PFSK-1 (cell line): Measurements from ENCODE around the gene PARM1.

Experiments used
- FOXP2 ChIP-seq: optimal IDR thresholded peaks from 2 replicates; pipeline ENCODE3; 2011; ENCODE audit warnings: borderline replicate concordance, control low read depth, inconsistent platforms; ENCODE audit not compliant: insufficient read depth; ENCODE audit errors: extremely low read length, extremely low read depth
- POLR2AphosphoS5 ChIP-seq: IDR thresholded peaks from 2 replicates; pipeline ENCODE4 v1.6.1; 2012; ENCODE audit warnings: low read depth, mild to moderate bottlenecking, control low read depth, low read length, moderate library complexity
- REST ChIP-seq, 2 experiments: IDR thresholded peaks; 2 replicates each; pipeline versions ENCODE4 v1.6.1 to v1.8.0; 2011 to 2012; ENCODE audit warnings: low read depth in 2 of 2, low read length in 2 of 2, control low read depth in 1 of 2, inconsistent platforms in 1 of 2, mild to moderate bottlenecking in 1 of 2, moderate library complexity in 1 of 2; ENCODE audit not compliant: insufficient read depth in 1 of 2
- SIN3A ChIP-seq: IDR thresholded peaks from 2 replicates; pipeline ENCODE4 v1.6.1; 2012; ENCODE audit warnings: mild to moderate bottlenecking, low read length, moderate library complexity, borderline replicate concordance; ENCODE audit not compliant: insufficient read depth
- TAF1 ChIP-seq: IDR thresholded peaks from 2 replicates; pipeline ENCODE4 v1.6.1; 2012; ENCODE audit warnings: low read length, control low read depth, borderline replicate concordance; ENCODE audit not compliant: insufficient read depth

Gene PARM1

DNA sequence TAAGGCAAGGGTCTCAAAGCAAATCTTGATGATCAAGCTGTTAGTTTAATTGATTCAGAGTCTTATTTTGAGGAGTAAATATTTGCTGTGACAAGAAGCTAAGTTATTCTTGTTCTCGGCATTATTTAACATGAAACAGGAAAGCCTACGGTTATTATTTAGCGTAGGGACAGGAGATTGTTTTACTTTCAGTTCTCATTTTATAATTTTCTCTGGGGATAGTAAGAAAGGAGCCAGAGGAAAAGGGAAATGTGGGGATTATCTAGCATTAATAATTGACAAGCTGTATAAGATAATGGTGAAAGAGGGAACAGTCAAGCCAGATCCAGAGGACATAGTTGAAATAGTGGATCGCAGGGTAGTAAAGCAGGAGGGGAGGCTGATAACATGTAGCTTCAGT is 39.7 kb upstream of the PARM1 start:
- TF ChIP-seq REST (IDR thresholded peaks at IDR 0.05; ENCODE audit: insufficient read depth in 1 of 2, low read depth in 2 of 2, low read length in 2 of 2) (no peak), SIN3A (no peak), TAF1 (no peak)

GRCh38 chr4:74896595-74896994 is 36.3 kb upstream of the PARM1 start:
- TF ChIP-seq TAF1 = no peak
- no peak for TF ChIP-seq FOXP2
- TF ChIP-seq REST (IDR thresholded peaks at IDR 0.05; ENCODE audit: insufficient read depth in 1 of 2, low read depth in 2 of 2, low read length in 2 of 2) = no peak
- TF ChIP-seq SIN3A = no peak
- TF ChIP-seq POLR2AphosphoS5 = no peak

DNA sequence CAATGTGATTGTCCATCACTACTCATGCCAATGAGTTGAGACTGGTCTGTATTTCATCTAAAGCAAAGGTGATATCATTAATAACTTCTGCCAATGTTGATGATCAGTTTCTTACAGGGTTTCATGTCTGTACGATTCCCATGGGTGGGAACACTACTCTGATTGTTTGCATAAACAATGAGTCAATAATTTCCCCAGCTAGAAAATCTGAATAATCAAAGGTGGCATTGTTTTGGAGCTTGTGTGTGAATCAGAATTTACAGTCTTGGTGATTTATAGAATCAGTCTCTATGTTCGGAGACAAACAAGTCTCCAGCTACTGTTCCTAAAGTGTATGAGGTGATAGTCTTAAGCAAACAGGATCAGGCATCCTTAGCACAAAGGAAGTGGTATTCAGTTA is 35.5 kb upstream of the PARM1 start:
- TF ChIP-seq POLR2AphosphoS5 = no peak
- TF ChIP-seq REST (IDR thresholded peaks at IDR 0.05; ENCODE audit: insufficient read depth in 1 of 2, low read depth in 2 of 2, low read length in 2 of 2) = no peak
- TF ChIP-seq SIN3A = no peak

- TF ChIP-seq TAF1 (no peak), REST (IDR thresholded peaks at IDR 0.05; ENCODE audit: insufficient read depth in 1 of 2, low read depth in 2 of 2, low read length in 2 of 2) (no peak), POLR2AphosphoS5 (no peak), SIN3A (no peak), FOXP2 (no peak)
Measured at GRCh38 chr4:74900862-74901261, 32.1 kb upstream of the PARM1 start.

DNA sequence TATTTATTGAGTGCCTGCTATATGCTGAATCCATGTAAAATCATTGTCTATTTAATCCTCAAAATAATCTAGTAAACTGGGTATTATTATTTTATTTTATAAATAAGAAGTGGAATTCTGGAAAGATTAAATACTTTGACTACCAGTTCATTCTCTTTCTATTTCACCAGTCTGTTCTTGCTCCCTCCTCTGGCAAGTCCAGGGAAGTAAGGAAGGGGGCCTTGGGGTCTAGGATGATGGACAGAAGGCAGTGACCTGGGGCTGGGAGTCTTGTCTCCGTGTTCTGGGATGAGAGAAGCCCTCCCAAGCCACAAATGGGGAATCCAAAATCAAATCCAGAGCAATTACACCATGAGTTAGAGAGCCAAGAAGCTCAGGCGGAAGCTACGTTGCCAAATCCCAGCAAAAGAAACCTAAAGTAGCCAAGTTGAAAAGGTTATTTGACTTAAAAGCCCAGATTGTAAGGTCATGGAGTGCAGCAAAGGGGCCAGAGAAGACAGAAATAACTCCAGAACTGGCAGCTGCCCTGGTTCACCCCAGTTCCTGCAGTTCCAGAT is 28.3 kb upstream of the PARM1 start:
- TF ChIP-seq FOXP2 = no peak
- no peak for TF ChIP-seq TAF1
- no peak for TF ChIP-seq REST (IDR thresholded peaks at IDR 0.05; ENCODE audit: insufficient read depth in 1 of 2, low read depth in 2 of 2, low read length in 2 of 2)
- TF ChIP-seq SIN3A = no peak
- no peak for TF ChIP-seq POLR2AphosphoS5
